GM20000 (cell line): ENCODE results near the gene ILDR2.
A peak's percentile ranks its signal among the peaks of the same experiment; 100 is the strongest.

Experiments
- DNase-seq: peaks from one replicate; pipeline ENCODE4 v3.0.0; 2012; ENCODE audit warnings: low spot score
- CTCF ChIP-seq: IDR thresholded peaks from 2 replicates; pipeline ENCODE4 v1.5.1; 2012; ENCODE audit warnings: mild to moderate bottlenecking, control low read depth; ENCODE audit errors: extremely low read depth, missing control alignments

Gene ILDR2

GRCh38 chr1:166952002-166952746, 23.2 kb downstream of the ILDR2 start:
- no peak for DNase-seq
- no peak for TF ChIP-seq CTCF

- no peak for DNase-seq
- no peak for TF ChIP-seq CTCF
These were observed 24.3 kb downstream of the ILDR2 start for GRCh38 chr1:166951050-166951449.

GRCh38 chr1:166950156-166950555, 25.2 kb downstream of the ILDR2 start:
- no peak for DNase-seq
- TF ChIP-seq CTCF, result no peak

GRCh38 chr1:166948856-166949350, 26.4 kb downstream of the ILDR2 start:
- no peak for DNase-seq
- TF ChIP-seq CTCF, result no peak

- no peak for TF ChIP-seq CTCF
- DNase-seq, result peak; percentile 20
These were observed 27.8 kb downstream of the ILDR2 start for GRCh38 chr1:166947398-166948043.

GRCh38 chr1:166944186-166944967, 31.0 kb downstream of the ILDR2 start:
- TF ChIP-seq CTCF, result no peak
- no peak for DNase-seq
